Measurements from ENCODE around the gene NRN1L. TPM values are rescaled to one million over a fixed set of nuclear protein-coding genes. Genes with fewer than 3 reads are reported as not detected.

The NRN1L gene
- total RNA-seq, 3 donors from 2014 or later (not counting 1 experiment from before 2014, with no cell fraction given), result 0.70 to 1.3 TPM; not detected in 1

- Mint-ChIP-seq H3K27ac (peak overlapping the region; percentile 98), H3K27me3 (ENCODE audit: low read depth in 2 of 2) (no peaks in the 10 kb centered on the region), H3K36me3 (no peaks in the 10 kb centered on the region), H3K9me3 (no peaks in the 10 kb centered on the region), H3K4me3 (peak overlapping the region; percentile 98), H3K4me1 (peaks cover 28 to 35% of the 10 kb centered on the region in 2 donors)
- Histone ChIP-seq H3K27ac (ENCODE audit: low read length) (peak overlapping the region; percentile 73), H3K36me3 (ENCODE audit: control insufficient read depth, insufficient read depth, low read length) (peaks cover 51% of the 10 kb centered on the region), H3K4me1 (ENCODE audit: control insufficient read depth, insufficient read depth, low read length) (peaks cover 36% of the 10 kb centered on the region), H3K9me3 (ENCODE audit: control insufficient read depth, insufficient read depth, low read length) (no peaks in the 10 kb centered on the region), H3K4me3 (ENCODE audit: low read length) (no peak overlapping the region), H3K27me3 (ENCODE audit: control insufficient read depth, insufficient read depth, low read length) (no peaks in the 10 kb centered on the region)
- intact Hi-C loops (cut with micrococcal nuclease), result loop anchor here (2.0 to 5.0 kb wide), 4 partner anchors 34 to 452 kb away; partner anchors contain the start of genes AGRP, ATP6V0D1, RANBP10 and SLC12A4
- no peak for DNase-seq
- WGBS (ENCODE audit: insufficient coverage), result 93% methylated on average over 13 of the region's 13 CpGs
- no peak for ATAC-seq
- TF ChIP-seq CTCF (IDR thresholded peaks at IDR 0.05), result no peak
Measured at GRCh38 chr16:67934306-67935100, 49.8 kb downstream of the NRN1L start.

- no peaks in the 10 kb centered on the region for H3K36me3 Mint-ChIP-seq
Measured at GRCh38 chr16:67935101-67935401, 50.4 kb downstream of the NRN1L start.

DNA sequence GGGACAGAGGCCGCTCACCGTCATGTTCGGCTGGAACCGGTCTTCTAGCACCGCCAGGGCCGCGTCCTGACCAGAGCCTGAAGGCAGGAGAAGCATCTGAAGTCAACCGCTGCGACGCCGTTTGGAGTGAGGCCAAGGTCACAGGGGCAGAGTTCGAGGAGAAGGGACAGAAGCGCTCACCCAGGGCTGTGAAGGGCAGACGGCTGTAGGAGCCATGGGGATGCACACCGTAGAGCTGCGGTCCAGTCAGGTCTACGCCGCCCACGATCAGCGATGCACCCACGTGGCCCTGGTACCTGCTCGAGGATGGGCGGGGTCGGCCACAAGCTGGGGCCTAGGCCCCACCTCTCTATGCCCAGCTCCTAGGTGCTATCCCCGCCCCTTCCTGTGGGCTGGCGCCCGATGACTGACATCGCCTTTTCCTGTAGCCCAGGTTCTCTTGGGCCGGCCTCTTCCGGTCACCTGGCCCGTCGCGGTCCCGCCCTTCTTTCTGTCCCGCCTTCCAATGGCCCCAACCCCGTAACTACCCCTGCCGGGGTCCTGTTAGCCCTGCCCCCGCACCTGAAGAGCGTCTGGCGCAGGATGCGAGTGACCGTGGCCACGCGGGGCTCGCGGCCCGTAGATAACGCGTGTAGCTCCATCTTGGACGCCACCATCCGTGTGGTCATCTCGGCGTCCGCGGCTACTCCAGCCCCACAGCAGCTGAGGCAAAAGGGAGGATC, 50.9 kb downstream of the NRN1L start:
- intact Hi-C loops (cut with micrococcal nuclease), result loop anchor here (2.0 to 5.0 kb wide), 5 partner anchors 33 to 453 kb away; partner anchors contain the start of genes AGRP, ATP6V0D1, PSKH1 and RANBP10
- no peaks in the 10 kb centered on the region for H3K9me3 Mint-ChIP-seq
- peak overlapping the region; percentile 100 for H3K4me3 ChIP-seq (ENCODE audit: low read length)
- peak overlapping the region; percentile 98 for H3K4me3 Mint-ChIP-seq
- ATAC-seq, result peak; percentile 90 to 97 (median 93)
- no peaks in the 10 kb centered on the region for H3K27me3 Mint-ChIP-seq (ENCODE audit: low read depth in 2 of 2)
- TF ChIP-seq CTCF (IDR thresholded peaks at IDR 0.05), result no peak
- peaks cover 37 to 45% of the 10 kb centered on the region in 2 donors for H3K4me1 Mint-ChIP-seq
- H3K27ac Mint-ChIP-seq, result peak overlapping the region; percentile 98
- DNase-seq, result peak; percentile 84 to 98
- peaks cover 47% of the 10 kb centered on the region for H3K4me1 ChIP-seq (ENCODE audit: control insufficient read depth, insufficient read depth, low read length)
- H3K27me3 ChIP-seq (ENCODE audit: control insufficient read depth, insufficient read depth, low read length), result no peaks in the 10 kb centered on the region
- H3K36me3 Mint-ChIP-seq, result no peaks in the 10 kb centered on the region
- H3K27ac ChIP-seq (ENCODE audit: low read length), result peak overlapping the region; percentile 73
- no peaks in the 10 kb centered on the region for H3K9me3 ChIP-seq (ENCODE audit: control insufficient read depth, insufficient read depth, low read length)
- WGBS (ENCODE audit: insufficient coverage), result 11% methylated on average over 55 of the region's 55 CpGs
- peaks cover 41% of the 10 kb centered on the region for H3K36me3 ChIP-seq (ENCODE audit: control insufficient read depth, insufficient read depth, low read length)

More at GRCh38 chr16:67935101-67935401, 50.4 kb downstream of the NRN1L start:
- intact Hi-C loops (cut with micrococcal nuclease), result loop anchor here (2.0 to 5.0 kb wide), 4 partner anchors 34 to 453 kb away; partner anchors contain the start of genes AGRP, ATP6V0D1, RANBP10 and SLC12A4
- peak overlapping the region; percentile 100 for H3K4me3 ChIP-seq (ENCODE audit: low read length)
- H3K27ac ChIP-seq (ENCODE audit: low read length), result peak overlapping the region; percentile 73
- TF ChIP-seq CTCF (IDR thresholded peaks at IDR 0.05), result no peak
- H3K4me1 ChIP-seq (ENCODE audit: control insufficient read depth, insufficient read depth, low read length), result peaks cover 41% of the 10 kb centered on the region
- H3K27ac Mint-ChIP-seq, result peak overlapping the region; percentile 98
- H3K36me3 ChIP-seq (ENCODE audit: control insufficient read depth, insufficient read depth, low read length), result peaks cover 46% of the 10 kb centered on the region
- H3K27me3 ChIP-seq (ENCODE audit: control insufficient read depth, insufficient read depth, low read length), result no peaks in the 10 kb centered on the region
- H3K9me3 ChIP-seq (ENCODE audit: control insufficient read depth, insufficient read depth, low read length), result no peaks in the 10 kb centered on the region
- H3K27me3 Mint-ChIP-seq (ENCODE audit: low read depth in 2 of 2), result no peaks in the 10 kb centered on the region
- ATAC-seq (no peak), DNase-seq (no peak)
- WGBS (ENCODE audit: insufficient coverage), result 87% methylated on average over 13 of the region's 13 CpGs
- no peaks in the 10 kb centered on the region for H3K9me3 Mint-ChIP-seq
- H3K4me3 Mint-ChIP-seq, result peak overlapping the region; percentile 98
- H3K4me1 Mint-ChIP-seq, result peaks cover 32 to 40% of the 10 kb centered on the region in 2 donors

Other genes with a start within 250 kb of the NRN1L start
- gene CARMIL2, start 239.7 kb upstream of the NRN1L start, total RNA-seq, result 10 to 100 TPM; 46.4 to 64.0 (median 61.5) TPM
- 10 to 100 TPM; 34.4 to 58.0 (median 43.2) TPM for gene ACD, start 224.6 kb upstream of the NRN1L start, total RNA-seq
- 1 to 10 TPM; 3.1 to 4.4 (median 3.3) TPM for gene PARD6A, start 223.9 kb upstream of the NRN1L start, total RNA-seq
- gene ENKD1, start 218.1 kb upstream of the NRN1L start, total RNA-seq, result 1 to 10 TPM; 3.4 to 4.2 (median 3.7) TPM
- 1 to 10 TPM; 3.5 to 4.4 (median 3.6) TPM for gene C16orf86, start 218.1 kb upstream of the NRN1L start, total RNA-seq
- 10 to 100 TPM in 1 of 3 donors, 1 to 10 TPM in 2; 6.5 to 10.9 (median 8.3) TPM for gene GFOD2, start 165.6 kb upstream of the NRN1L start, total RNA-seq
- gene RANBP10, start 78.3 kb upstream of the NRN1L start, total RNA-seq, result 10 to 100 TPM; 20.9 to 25.8 (median 24.5) TPM
- under 1 TPM in 2 of 3 donors, not detected in 1; 0.15 to 0.68 TPM for gene TSNAXIP1, start 78.0 kb upstream of the NRN1L start, total RNA-seq
- gene THAP11, start 42.6 kb upstream of the NRN1L start, total RNA-seq, result 10 to 100 TPM; 25.5 to 35.8 (median 30.3) TPM
- gene NUTF2, start 38.0 kb upstream of the NRN1L start, total RNA-seq, result 10 to 100 TPM; 43.2 to 47.1 (median 43.3) TPM
- gene CENPT, start 37.2 kb upstream of the NRN1L start, total RNA-seq, result 10 to 100 TPM; 68.6 to 81.3 (median 78.9) TPM
- gene EDC4, start 11.8 kb upstream of the NRN1L start, total RNA-seq, result 100 to 1,000 TPM in 2 of 3 donors, 10 to 100 TPM in 1; 91.9 to 111 (median 105) TPM
- gene PSKH1, start 8.4 kb downstream of the NRN1L start, total RNA-seq, result 10 to 100 TPM; 16.8 to 24.7 (median 19.5) TPM
- gene CTRL, start 47.0 kb downstream of the NRN1L start, total RNA-seq, result 10 to 100 TPM; 14.3 to 17.2 (median 15.0) TPM
- gene PSMB10, start 52.0 kb downstream of the NRN1L start, total RNA-seq, result 100 to 1,000 TPM; 237 to 247 (median 243) TPM
- gene LCAT, start 59.2 kb downstream of the NRN1L start, total RNA-seq, result 10 to 100 TPM in 2 of 3 donors, 1 to 10 TPM in 1; 7.1 to 12.4 (median 11.5) TPM
- 10 to 100 TPM; 30.0 to 47.0 (median 30.5) TPM for gene SLC12A4, start 83.8 kb downstream of the NRN1L start, total RNA-seq
- under 1 TPM; 0.53 to 1.00 (median 0.96) TPM for gene DPEP3, start 95.6 kb downstream of the NRN1L start, total RNA-seq
- 10 to 100 TPM; 47.2 to 64.1 (median 61.8) TPM for gene DPEP2, start 114.6 kb downstream of the NRN1L start, total RNA-seq
- not detected for gene DPEP2NB, start 131.0 kb downstream of the NRN1L start, total RNA-seq
- 10 to 100 TPM; 17.4 to 19.0 (median 17.9) TPM for gene DDX28, start 138.3 kb downstream of the NRN1L start, total RNA-seq
- gene DUS2, start 138.4 kb downstream of the NRN1L start, total RNA-seq, result 10 to 100 TPM; 21.6 to 24.2 (median 22.7) TPM
- 100 to 1,000 TPM; 241 to 282 (median 263) TPM for gene NFATC3, start 200.5 kb downstream of the NRN1L start, total RNA-seq